Skeletal muscle satellite cell (primary cell): ENCODE measurements around the gene KRTAP5-6.
A peak's percentile ranks its signal among the peaks of the same experiment; 100 is the strongest.

Source experiments
- H3K27me3 ChIP-seq: 2 replicates; pipeline ENCODE4 v1.7.0; 2013; ENCODE audit warnings: low read length; ENCODE audit not compliant: control insufficient read depth, insufficient read depth
- H3K36me3 ChIP-seq: 2 replicates; pipeline ENCODE4 v1.7.0; 2013; ENCODE audit warnings: mild to moderate bottlenecking, control low read depth, low read length; ENCODE audit not compliant: insufficient read depth
- H3K4me1 ChIP-seq: 2 replicates; pipeline ENCODE4 v1.7.0; 2013; ENCODE audit warnings: low read length; ENCODE audit not compliant: control insufficient read depth, insufficient read depth
- H3K4me2 ChIP-seq: 2 replicates; pipeline ENCODE4 v1.7.0; 2013; ENCODE audit warnings: mild to moderate bottlenecking, low read length
- H3K4me3 ChIP-seq: 2 replicates; pipeline ENCODE4 v1.7.0; 2013; ENCODE audit warnings: low read length
- H3K9ac ChIP-seq: 2 replicates; pipeline ENCODE4 v1.7.0; 2013; ENCODE audit warnings: mild to moderate bottlenecking, low read depth, low read length, moderate library complexity
- H3K9me3 ChIP-seq: replicated peaks from 2 replicates; pipeline ENCODE4 v1.7.0; 2013; ENCODE audit warnings: mild to moderate bottlenecking, control low read depth, low read length

Gene KRTAP5-6

GRCh38 chr11:1690167-1691025 lies 6.6 kb upstream of the KRTAP5-6 start:
- Histone ChIP-seq H3K9me3 (no peaks in the 10 kb centered on the region), H3K36me3 (no peaks in the 10 kb centered on the region), H3K27me3 (peaks cover 34% of the 10 kb centered on the region), H3K4me3 (no peak overlapping the region), H3K4me2 (no peak overlapping the region), H3K9ac (no peak overlapping the region), H3K4me1 (peaks cover 7% of the 10 kb centered on the region)

- H3K27me3 ChIP-seq, result peaks cover 39% of the 10 kb centered on the region
Observed at GRCh38 chr11:1691026-1691877, 5.7 kb upstream of the KRTAP5-6 start.

GRCh38 chr11:1691878-1692707 lies 4.9 kb upstream of the KRTAP5-6 start:
- no peak overlapping the region for H3K4me3 ChIP-seq
- no peak overlapping the region for H3K9ac ChIP-seq
- H3K27me3 ChIP-seq, result peaks cover 44% of the 10 kb centered on the region
- H3K4me2 ChIP-seq, result no peak overlapping the region
- no peaks in the 10 kb centered on the region for H3K9me3 ChIP-seq
- no peaks in the 10 kb centered on the region for H3K36me3 ChIP-seq
- H3K4me1 ChIP-seq, result peaks cover 7% of the 10 kb centered on the region

More at GRCh38 chr11:1691026-1691877, 5.7 kb upstream of the KRTAP5-6 start:
- Histone ChIP-seq H3K4me3 (no peak overlapping the region), H3K4me1 (peaks cover 7% of the 10 kb centered on the region), H3K4me2 (no peak overlapping the region), H3K36me3 (no peaks in the 10 kb centered on the region), H3K9ac (no peak overlapping the region), H3K9me3 (no peaks in the 10 kb centered on the region)

GRCh38 chr11:1692708-1693326 lies 4.2 kb upstream of the KRTAP5-6 start:
- Histone ChIP-seq H3K4me1 (peaks cover 7% of the 10 kb centered on the region), H3K4me2 (peak overlapping the region; percentile 77), H3K36me3 (no peaks in the 10 kb centered on the region), H3K9ac (no peak overlapping the region), H3K4me3 (no peak overlapping the region), H3K27me3 (peaks cover 47% of the 10 kb centered on the region), H3K9me3 (no peaks in the 10 kb centered on the region)

- peak overlapping the region; percentile 77 for H3K4me2 ChIP-seq
- H3K4me3 ChIP-seq, result peak overlapping the region; percentile 59
- H3K9ac ChIP-seq, result peak overlapping the region; percentile 77
- peaks cover 44% of the 10 kb centered on the region for H3K27me3 ChIP-seq
- H3K9me3 ChIP-seq, result no peaks in the 10 kb centered on the region
- peaks cover 7% of the 10 kb centered on the region for H3K4me1 ChIP-seq
- H3K36me3 ChIP-seq, result no peaks in the 10 kb centered on the region
Observed at GRCh38 chr11:1693327-1694063, 3.5 kb upstream of the KRTAP5-6 start.

GRCh38 chr11:1694064-1694845 lies 2.7 kb upstream of the KRTAP5-6 start:
- Histone ChIP-seq H3K4me1 (peaks cover 7% of the 10 kb centered on the region), H3K9ac (peak overlapping the region; percentile 77), H3K4me3 (peak overlapping the region; percentile 59), H3K4me2 (peak overlapping the region; percentile 77), H3K27me3 (peaks cover 44% of the 10 kb centered on the region), H3K9me3 (no peaks in the 10 kb centered on the region), H3K36me3 (no peaks in the 10 kb centered on the region)

GRCh38 chr11:1694846-1695547 lies 2.0 kb upstream of the KRTAP5-6 start:
- Histone ChIP-seq H3K9ac (no peak overlapping the region), H3K9me3 (no peaks in the 10 kb centered on the region), H3K4me3 (no peak overlapping the region), H3K27me3 (peaks cover 39% of the 10 kb centered on the region), H3K4me2 (no peak overlapping the region), H3K4me1 (peaks cover 7% of the 10 kb centered on the region), H3K36me3 (no peaks in the 10 kb centered on the region)

GRCh38 chr11:1695548-1696108 lies 1.4 kb upstream of the KRTAP5-6 start:
- peaks cover 7% of the 10 kb centered on the region for H3K4me1 ChIP-seq
- no peaks in the 10 kb centered on the region for H3K36me3 ChIP-seq
- no peak overlapping the region for H3K4me3 ChIP-seq
- no peak overlapping the region for H3K4me2 ChIP-seq
- H3K9me3 ChIP-seq, result no peaks in the 10 kb centered on the region
- peaks cover 35% of the 10 kb centered on the region for H3K27me3 ChIP-seq
- no peak overlapping the region for H3K9ac ChIP-seq

GRCh38 chr11:1699771-1700170 lies 2.8 kb downstream of the KRTAP5-6 start:
- Histone ChIP-seq H3K4me2 (no peak overlapping the region), H3K9ac (no peak overlapping the region), H3K36me3 (no peaks in the 10 kb centered on the region), H3K27me3 (peaks cover 39% of the 10 kb centered on the region), H3K9me3 (no peaks in the 10 kb centered on the region), H3K4me3 (no peak overlapping the region), H3K4me1 (no peaks in the 10 kb centered on the region)
